GM18867 (cell line): ENCODE measurements around the gene IAPP.
"Not testable (repeated sequence)": the region's sequence is repeated elsewhere in the genome, so short reads cannot be mapped to it uniquely, and the experiment has no call there.

Experiments used
- ATAC-seq: cut with Tn5 transposase; IDR thresholded peaks from one replicate; pipeline ENCODE4 v1.9.1; 2021; ENCODE audit warnings: mild to moderate bottlenecking, moderate library complexity; ENCODE audit not compliant: unreplicated experiment

The IAPP gene

DNA sequence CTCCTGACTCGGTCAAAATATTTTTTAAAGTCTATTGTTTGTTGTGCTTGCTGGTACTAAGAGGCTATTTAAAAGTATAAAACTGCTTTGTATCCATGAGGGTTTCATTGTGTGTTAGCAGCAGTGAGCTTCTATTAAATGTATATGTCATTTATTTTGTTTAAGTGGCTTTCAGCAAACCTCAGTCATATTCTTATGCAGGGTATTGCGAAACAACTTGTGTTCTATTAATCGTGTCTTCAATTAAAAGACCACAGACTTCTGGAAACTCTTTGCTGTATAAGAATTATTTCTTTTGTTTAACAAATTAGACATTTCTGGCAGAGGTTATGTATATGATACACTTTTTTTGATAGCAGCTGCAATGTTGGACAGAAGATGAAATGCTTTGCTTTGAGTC, 6.5 kb downstream of the IAPP start:
- ATAC-seq, result no peak

DNA sequence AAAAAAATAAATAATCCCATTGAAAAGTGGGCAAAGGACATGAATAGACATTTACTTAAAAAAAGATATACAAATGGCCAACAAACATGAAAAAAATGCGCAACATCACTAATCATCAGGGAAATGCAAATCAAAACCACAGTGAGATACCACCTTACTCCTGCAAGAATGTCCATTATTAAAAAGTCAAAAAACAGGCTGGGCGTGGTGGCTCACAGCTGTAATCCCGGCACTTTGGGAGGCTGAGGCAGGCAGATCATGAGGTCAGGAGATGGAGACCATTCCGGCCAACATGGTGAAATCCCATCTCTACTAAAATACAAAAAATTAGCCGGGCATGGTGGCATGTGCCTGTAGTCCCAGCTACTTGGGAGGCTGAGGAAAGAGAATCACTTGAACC, 8.6 kb downstream of the IAPP start:
- not testable (repeated sequence) for ATAC-seq

DNA sequence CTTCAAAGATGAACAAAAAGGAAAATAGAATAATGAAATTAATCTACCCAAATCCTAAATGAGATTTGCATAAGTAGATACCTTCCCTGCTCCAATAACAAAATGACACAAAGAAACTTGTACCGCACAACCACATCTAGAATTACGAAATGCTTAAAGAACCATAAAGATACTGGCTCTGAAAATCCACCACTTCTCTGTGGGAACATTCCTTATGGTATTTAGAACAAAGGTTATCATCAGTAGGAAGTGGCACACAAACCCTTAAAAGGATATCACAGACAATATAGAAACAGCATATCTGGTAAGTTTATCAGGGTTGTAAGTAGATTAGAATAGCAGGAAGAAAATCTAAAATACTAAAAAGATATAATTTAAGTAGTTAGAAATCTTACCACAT, 11.6 kb downstream of the IAPP start:
- no peak for ATAC-seq

DNA sequence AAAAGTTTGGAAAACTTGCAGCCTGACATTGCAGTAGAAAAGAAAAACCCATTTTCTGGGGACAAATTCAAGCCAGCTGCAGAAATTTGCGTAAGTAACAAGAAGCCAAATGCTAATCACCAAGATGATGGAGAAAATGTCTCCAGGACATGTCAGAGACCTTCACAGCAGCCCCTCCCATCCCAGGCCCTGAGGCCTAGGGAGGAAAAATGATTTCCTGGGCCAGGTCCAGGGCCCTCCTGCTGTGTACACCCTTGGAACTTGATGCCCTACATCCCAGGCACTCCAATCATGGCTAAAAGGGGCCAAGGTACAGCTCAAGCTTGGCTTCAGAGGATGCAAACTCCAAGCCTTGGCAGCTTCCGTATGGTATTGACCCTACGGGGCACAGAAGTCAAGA, 14.5 kb downstream of the IAPP start:
- no peak for ATAC-seq

DNA sequence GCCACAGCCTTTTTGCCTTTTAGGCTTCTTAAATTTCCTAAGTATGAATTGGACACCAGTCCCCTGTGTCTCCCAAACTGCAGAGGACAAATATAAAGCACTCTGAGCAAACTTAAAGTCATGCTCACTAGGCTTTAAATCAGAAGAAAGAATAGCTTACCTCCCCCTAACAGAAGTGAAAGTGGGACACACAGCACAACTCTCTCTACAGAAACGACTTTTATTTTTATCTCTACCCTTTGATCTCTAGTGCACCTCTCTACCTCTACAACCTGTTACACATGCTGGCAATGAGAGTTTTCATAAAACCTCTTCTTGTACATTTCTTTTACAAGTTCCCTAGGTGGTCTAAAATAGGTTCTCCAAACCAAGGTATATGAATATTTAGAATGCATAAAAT, 19.7 kb downstream of the IAPP start:
- no peak for ATAC-seq

DNA sequence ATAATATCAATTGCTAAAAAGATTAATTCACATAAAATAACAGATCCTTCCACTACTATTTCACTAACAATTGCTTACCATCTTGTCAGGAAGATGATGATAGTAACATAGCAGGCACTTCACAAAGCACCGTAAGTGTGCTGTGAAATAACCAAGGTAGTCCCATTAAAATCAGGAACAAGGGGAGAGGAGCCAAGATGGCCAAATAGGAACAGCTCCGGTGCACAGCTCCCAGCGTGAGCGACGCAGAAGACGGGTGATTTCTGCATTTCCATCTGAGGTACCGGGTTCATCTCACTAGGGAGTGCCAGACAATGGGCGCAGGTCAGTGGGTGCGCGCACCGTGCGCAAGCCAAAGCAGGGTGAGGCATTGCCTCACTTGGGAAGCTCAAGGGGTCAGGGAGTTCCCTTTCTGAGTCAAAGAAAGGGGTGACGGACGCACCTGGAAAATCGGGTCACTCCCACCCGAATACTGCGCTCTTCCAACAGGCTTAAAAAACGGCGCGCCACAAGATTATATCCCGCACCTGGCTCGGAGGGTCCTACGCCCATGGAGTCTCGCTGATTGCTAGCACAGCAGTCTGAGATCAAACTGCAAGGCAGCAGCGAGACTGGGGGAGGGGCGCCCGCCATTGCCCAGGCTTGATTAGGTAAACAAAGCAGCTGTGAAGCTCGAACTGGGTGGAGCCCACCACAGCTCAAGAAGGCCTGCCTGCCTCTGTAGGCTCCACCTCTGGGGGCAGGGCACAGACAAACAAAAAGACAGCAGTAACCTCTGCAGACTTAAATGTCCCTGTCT, 22.3 kb downstream of the IAPP start:
- ATAC-seq, result not testable (repeated sequence)

DNA sequence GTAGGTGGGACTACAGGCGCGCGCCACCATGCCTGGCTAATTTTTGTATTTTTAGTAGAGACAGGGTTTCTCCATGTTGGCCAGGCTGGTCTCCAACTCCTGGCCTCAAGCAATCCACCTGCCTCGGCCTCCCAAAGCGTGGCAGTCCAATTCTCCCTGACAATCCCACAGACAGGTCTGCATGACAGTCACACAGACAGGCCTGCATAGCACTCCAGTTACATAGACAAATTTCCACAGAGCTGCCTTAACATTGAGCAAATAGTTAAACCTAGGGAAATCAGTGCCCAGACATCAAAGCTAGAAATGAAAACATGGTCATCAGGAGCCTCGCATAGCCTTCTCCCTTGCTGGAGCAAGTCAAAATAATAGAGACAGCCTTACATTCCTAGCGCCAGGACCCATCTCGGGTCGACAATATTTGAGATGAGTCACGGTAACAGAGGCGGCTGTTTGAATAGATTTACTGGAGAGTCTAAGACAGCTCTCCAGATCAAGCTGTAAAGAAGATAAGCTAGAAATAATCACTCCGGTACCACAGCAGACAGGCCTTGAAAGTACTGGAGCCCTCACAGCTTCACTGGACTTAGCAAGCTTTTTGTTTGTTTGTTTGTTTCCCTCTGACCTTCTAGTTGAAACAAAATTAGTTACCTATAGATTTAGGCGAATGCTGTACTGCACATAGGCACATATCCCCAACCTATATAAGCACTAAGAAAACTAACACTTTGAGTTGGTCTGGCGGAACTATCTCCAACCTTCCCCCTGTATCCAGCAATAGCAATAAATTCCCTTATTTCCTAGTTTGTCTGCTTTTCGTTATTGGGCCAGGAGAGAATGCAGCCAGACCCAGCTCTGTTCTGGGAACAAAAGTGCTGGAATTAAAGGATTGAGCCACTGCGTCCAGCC, 40.9 kb downstream of the IAPP start:
- no peak for ATAC-seq

DNA sequence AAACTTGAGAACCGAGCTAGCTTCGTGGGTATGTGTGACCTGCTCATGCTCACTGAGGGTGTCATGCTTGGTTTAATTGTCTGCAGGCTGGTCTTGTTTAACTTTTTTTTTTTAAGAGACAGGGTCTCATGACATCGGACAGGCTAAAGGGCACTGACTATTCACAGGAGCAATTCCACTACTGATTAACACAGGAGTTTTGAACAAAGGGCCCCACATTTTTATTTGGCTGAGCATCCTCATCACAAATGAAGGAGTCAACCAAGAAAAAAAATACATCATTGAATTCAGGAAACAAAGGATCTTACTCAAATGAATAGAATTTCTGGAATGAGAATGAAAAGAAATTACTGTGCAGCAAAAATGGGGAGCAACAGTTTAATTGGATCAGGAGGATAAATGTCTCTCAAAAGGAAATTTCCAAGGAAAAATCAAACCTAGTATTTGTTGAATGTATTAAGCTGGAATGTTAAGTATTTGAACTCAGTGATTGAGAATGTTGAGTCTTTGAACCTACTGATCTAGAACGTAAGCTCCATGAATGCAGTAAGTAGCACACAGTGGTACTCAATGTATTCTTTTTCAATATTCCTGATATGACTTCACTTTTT, 43.9 kb downstream of the IAPP start:
- no peak for ATAC-seq

DNA sequence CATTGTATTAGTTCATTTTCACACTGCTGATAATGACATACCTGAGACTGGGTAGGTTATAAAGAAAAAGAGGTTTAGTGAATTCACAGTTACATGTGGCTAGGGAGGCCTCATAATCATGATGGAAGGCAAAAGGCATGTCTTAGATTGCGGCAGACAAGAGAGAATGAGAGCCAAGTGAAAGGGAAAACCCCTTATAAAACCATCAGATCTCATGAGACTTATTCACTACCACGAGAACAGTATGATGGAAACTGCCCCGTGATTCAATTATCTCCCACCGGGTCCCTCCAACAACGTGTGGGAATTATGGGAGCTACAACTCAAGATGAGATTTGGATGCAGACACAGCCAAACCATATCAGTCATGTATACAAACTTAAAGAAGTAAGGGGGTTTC, 45.7 kb downstream of the IAPP start:
- not testable (repeated sequence) for ATAC-seq

DNA sequence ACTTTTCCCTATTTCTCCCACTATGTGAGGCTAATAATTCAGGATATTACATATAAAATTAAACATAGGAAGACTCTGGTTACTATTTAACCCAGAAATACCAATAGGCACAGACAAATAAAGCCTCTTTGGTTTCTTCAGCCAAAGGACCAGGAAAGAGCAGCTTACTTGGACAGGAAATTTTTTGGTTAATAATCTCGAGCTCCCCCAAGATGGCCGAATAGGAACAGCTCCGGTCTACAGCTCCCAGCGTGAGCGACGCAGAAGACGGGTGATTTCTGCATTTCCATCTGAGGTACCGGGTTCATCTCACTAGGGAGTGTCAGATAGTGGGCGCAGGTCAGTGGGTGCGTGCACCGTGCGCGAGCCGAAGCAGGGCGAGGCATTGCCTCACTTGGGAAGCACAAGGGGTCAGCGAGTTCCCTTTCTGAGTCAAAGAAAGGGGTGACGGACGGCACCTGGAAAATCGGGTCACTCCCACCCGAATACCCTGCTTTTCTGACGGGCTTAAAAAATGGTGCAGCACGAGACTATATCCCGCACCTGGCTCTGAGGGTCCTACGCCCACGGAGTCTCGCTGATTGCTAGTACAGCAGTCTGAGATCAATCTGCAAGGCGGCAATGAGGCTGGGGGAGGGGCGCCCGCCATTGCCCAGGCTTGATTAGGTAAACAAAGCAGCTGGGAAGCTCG, 46.5 kb downstream of the IAPP start:
- not testable (repeated sequence) for ATAC-seq

DNA sequence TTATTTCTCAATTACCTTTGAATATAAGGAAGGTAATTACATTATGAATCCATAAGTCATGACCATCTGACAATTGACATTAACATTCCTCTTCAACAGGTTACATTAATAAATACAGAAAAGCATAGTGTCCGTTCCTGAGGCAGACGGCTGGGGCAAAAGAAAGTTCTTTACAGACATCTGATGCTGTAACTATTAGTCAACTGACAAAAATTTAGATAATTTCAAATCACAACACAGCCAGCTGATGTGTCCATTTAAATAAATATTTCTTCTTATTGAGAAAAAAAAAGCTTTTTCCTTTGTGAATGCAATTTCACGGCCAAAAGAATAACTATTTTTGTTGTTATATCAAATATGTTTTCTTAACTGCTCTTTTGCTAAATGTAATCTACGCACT, 55.5 kb downstream of the IAPP start:
- ATAC-seq, result no peak
